Astrocyte (in vitro differentiated cells and primary cell): Measurements from ENCODE around the gene PLD4. TPM values are rescaled to one million over a fixed set of nuclear protein-coding genes. Genes with fewer than 3 reads are reported as not detected.

Experiments used
- DNase-seq: peaks from one replicate; pipeline ENCODE4 v3.0.0-alpha.2; 2010; ENCODE audit warnings: low read depth
- FAIRE-seq: peaks from 2 replicates; lab custom pipeline; 2011; peaks lifted over from hg19 to GRCh38; lab: Jason Lieb, UNC
- H2AFZ ChIP-seq: 2 replicates; pipeline ENCODE4 v1.6.0; 2012; ENCODE audit warnings: low read depth, low read length, inconsistent platforms
- H3K27ac ChIP-seq: 2 replicates; pipeline ENCODE4 v1.5.1; 2011; ENCODE audit warnings: low read depth, low read length, inconsistent platforms
- H3K27me3 ChIP-seq: 2 replicates; pipeline ENCODE4 v1.6.0; 2011; ENCODE audit warnings: low read length, inconsistent platforms; ENCODE audit not compliant: insufficient read depth
- H3K36me3 ChIP-seq: 2 replicates; pipeline ENCODE4 v1.5.1; 2011; ENCODE audit warnings: low read length, inconsistent platforms; ENCODE audit not compliant: insufficient read depth
- H3K4me1 ChIP-seq: 2 replicates; pipeline ENCODE4 v1.5.1; 2011; ENCODE audit warnings: low read length, inconsistent platforms; ENCODE audit not compliant: insufficient read depth
- H3K4me2 ChIP-seq: 2 replicates; pipeline ENCODE4 v1.6.0; 2012; ENCODE audit warnings: low read length, inconsistent platforms
- H3K4me3 ChIP-seq: 2 replicates; pipeline ENCODE4 v1.5.1; 2011; ENCODE audit warnings: low read depth, mild to moderate bottlenecking, low read length, inconsistent platforms; ENCODE audit not compliant: insufficient read depth
- H3K79me2 ChIP-seq: 2 replicates; pipeline ENCODE4 v1.6.0; 2012; ENCODE audit warnings: mild to moderate bottlenecking, low read length, inconsistent platforms; ENCODE audit not compliant: insufficient read depth
- H3K9ac ChIP-seq: 2 replicates; pipeline ENCODE4 v1.6.0; 2012; ENCODE audit warnings: mild to moderate bottlenecking, low read length, inconsistent platforms
- H3K9me3 ChIP-seq: 2 replicates; pipeline ENCODE4 v1.5.1; 2012; ENCODE audit warnings: low read depth, mild to moderate bottlenecking, low read length, inconsistent platforms; ENCODE audit not compliant: insufficient read depth
- H4K20me1 ChIP-seq: 2 replicates; pipeline ENCODE4 v1.6.0; 2012; ENCODE audit warnings: low read length, inconsistent platforms; ENCODE audit not compliant: insufficient read depth
- H3K27ac Mint-ChIP-seq: one replicate; pipeline ENCODE4 v1.8.0; 2021; ENCODE audit warnings: mild to moderate bottlenecking, mixed read lengths; ENCODE audit not compliant: unreplicated experiment
- H3K27me3 Mint-ChIP-seq: one replicate; pipeline ENCODE4 v1.8.0; 2021; ENCODE audit warnings: low read depth, mixed read lengths; ENCODE audit not compliant: unreplicated experiment
- H3K36me3 Mint-ChIP-seq: one replicate; pipeline ENCODE4 v1.8.0; 2021; ENCODE audit warnings: low read depth, mixed read lengths; ENCODE audit not compliant: unreplicated experiment
- H3K4me1 Mint-ChIP-seq: one replicate; pipeline ENCODE4 v1.8.0; 2021; ENCODE audit warnings: low read depth, mixed read lengths; ENCODE audit not compliant: unreplicated experiment
- H3K4me3 Mint-ChIP-seq: one replicate; pipeline ENCODE4 v1.8.0; 2021; ENCODE audit warnings: mild to moderate bottlenecking, moderate library complexity, mixed read lengths; ENCODE audit not compliant: unreplicated experiment
- H3K9me3 Mint-ChIP-seq: one replicate; pipeline ENCODE4 v1.8.0; 2021; ENCODE audit warnings: mild to moderate bottlenecking, mixed read lengths; ENCODE audit not compliant: unreplicated experiment
- EZH2 ChIP-seq: IDR thresholded peaks from 2 replicates; pipeline ENCODE4 v1.6.1; 2012; ENCODE audit warnings: mild to moderate bottlenecking, low read length, inconsistent platforms; ENCODE audit not compliant: insufficient read depth
- total RNA-seq: library from RNA; stranded (reverse); gene quantifications from 2 replicates; pipeline ENCODE4 v1.2.1, GENCODE V29; 2021
- TF ChIP-seq, protein P1 (sequence below): IDR thresholded peaks from 2 replicates; pipeline ENCODE4 v1.5.1; 2011; ENCODE audit warnings: low read depth, mild to moderate bottlenecking, inconsistent platforms, low read length, moderate library complexity; ENCODE audit not compliant: insufficient read depth

PLD4 gene
- total RNA-seq, 1 donor from 2014 or later, result 0.14 TPM

DNA sequence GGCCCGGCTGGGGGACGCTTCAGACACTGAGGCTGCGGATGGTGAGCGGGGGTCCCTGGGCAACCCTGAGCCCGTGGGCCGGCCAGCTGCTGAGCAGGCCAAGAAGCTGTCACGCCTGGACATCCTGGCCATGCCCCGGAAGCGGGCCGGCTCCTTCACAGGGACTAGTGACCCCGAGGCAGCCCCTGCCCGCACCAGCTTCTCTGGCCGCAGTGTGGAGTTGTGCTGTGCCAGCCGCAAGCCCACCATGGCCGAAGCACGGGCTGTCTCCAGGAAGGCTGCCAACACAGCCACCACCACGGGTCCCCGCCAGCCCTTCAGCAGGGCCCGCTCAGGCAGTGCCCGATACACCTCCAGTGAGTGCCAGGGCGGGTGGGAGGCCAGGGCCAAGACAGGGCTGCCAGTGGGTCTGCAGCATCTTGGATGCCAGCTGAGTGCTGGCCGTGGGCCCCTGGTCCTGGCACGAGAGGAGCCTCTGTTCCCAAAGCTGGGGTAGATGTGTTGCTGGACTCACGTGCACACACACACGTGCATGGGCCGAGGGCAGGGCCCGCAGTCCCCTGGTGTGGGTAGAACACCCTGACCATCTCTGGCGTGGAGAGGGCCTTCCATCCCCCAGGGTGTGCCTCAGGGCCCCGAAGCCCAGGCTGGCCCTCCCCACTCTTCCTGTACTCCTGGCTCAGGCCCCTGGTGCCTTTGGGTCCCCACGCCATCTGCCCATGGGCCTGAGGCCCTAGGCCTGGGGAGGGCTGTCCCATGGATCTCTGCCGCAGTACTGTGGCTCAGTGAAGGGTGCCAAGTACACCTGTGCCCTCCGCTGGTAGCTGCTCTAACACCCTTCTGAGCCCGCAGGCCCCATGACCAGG is 36.8 kb upstream of the PLD4 start:
- no peak for TF ChIP-seq EZH2
- TF ChIP-seq, protein P1, sequence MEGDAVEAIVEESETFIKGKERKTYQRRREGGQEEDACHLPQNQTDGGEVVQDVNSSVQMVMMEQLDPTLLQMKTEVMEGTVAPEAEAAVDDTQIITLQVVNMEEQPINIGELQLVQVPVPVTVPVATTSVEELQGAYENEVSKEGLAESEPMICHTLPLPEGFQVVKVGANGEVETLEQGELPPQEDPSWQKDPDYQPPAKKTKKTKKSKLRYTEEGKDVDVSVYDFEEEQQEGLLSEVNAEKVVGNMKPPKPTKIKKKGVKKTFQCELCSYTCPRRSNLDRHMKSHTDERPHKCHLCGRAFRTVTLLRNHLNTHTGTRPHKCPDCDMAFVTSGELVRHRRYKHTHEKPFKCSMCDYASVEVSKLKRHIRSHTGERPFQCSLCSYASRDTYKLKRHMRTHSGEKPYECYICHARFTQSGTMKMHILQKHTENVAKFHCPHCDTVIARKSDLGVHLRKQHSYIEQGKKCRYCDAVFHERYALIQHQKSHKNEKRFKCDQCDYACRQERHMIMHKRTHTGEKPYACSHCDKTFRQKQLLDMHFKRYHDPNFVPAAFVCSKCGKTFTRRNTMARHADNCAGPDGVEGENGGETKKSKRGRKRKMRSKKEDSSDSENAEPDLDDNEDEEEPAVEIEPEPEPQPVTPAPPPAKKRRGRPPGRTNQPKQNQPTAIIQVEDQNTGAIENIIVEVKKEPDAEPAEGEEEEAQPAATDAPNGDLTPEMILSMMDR, result no peak
- Histone ChIP-seq H3K27me3 (no peaks in the 10 kb centered on the region), H3K4me3 (no peak overlapping the region), H3K9me3 (no peaks in the 10 kb centered on the region), H3K36me3 (no peaks in the 10 kb centered on the region), H3K79me2 (no peaks in the 10 kb centered on the region), H4K20me1 (peaks cover 4% of the 10 kb centered on the region), H2AFZ (no peak overlapping the region), H3K4me1 (no peaks in the 10 kb centered on the region), H3K27ac (no peak overlapping the region), H3K9ac (no peak overlapping the region), H3K4me2 (no peak overlapping the region)
- Mint-ChIP-seq H3K27me3 (no peaks in the 10 kb centered on the region), H3K36me3 (no peaks in the 10 kb centered on the region), H3K4me3 (no peak overlapping the region), H3K27ac (no peak overlapping the region), H3K9me3 (no peaks in the 10 kb centered on the region), H3K4me1 (no peaks in the 10 kb centered on the region)
- DNase-seq, result no peak
- FAIRE-seq, result no peak

DNA sequence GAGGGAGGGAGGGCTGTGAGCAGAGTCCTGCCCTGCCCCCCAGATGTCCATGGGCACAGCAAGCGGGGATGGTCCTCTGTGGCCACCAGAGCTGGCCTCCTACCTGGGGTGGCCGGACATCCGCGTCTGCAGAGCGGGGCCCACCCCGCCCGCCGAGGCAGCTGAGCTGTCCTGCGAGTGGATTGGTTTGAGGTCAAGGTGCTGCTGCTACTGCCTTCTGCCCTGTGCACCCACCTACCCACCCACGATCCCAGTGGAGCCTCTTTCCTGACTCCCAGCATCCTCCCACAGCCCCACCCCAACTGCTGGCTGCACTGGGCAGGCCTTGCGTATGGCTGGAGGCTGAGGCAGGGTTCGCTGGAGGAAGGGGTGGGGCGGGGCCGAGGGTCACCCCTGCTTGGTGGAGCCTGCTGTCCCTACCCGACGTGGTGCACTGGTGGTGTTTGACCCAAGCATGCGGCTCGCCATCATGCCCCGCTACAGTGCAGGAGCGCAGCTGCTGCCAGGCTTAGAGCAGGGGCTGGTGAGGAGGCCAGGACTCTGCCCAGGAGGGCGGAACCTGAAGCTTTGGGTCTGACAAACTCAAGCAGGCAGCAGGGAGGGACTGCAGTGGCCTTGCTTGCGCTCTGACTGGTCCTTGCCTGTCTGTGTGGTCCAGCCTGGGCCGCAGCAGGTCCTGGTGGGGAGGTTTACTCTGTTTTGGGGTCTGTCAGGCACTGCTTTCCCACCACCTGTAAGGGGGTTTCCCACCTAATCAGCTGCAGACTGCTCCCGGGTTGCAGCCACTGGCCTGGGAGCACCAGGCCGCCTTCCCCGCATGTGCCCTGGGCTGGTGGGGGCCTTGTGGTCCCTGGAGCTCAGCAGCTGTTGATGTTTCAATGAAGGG is 35.9 kb upstream of the PLD4 start:
- Histone ChIP-seq H3K36me3 (no peaks in the 10 kb centered on the region), H4K20me1 (peaks cover 4% of the 10 kb centered on the region), H3K27me3 (no peaks in the 10 kb centered on the region), H3K4me2 (no peak overlapping the region), H3K9ac (no peak overlapping the region), H3K27ac (no peak overlapping the region), H3K4me1 (no peaks in the 10 kb centered on the region), H3K79me2 (no peaks in the 10 kb centered on the region), H3K4me3 (no peak overlapping the region), H2AFZ (no peak overlapping the region), H3K9me3 (no peaks in the 10 kb centered on the region)
- no peak for DNase-seq
- FAIRE-seq, result no peak
- Mint-ChIP-seq H3K4me3 (no peak overlapping the region), H3K27me3 (no peaks in the 10 kb centered on the region), H3K4me1 (no peaks in the 10 kb centered on the region), H3K36me3 (no peaks in the 10 kb centered on the region), H3K27ac (no peak overlapping the region), H3K9me3 (no peaks in the 10 kb centered on the region)
- TF ChIP-seq, protein P1, result no peak
- no peak for TF ChIP-seq EZH2
